H1 (cell line): Measurements from ENCODE around the gene MAJIN. TPM values are rescaled to one million over a fixed set of nuclear protein-coding genes. Genes with fewer than 3 reads are reported as not detected.

Experiments used
- CTCF ChIA-PET: fragments of 300-600 bp; sonication (Branson Sonifier 250); formaldehyde crosslinking; loops from one replicate; lab custom pipeline; 2021; ENCODE audit not compliant: partially characterized antibody; lab: Charles Lee
- POLR2A ChIA-PET: fragments of 300-600 bp; sonication (Branson Sonifier 250); formaldehyde crosslinking; loops from one replicate; lab custom pipeline; 2021; ENCODE audit warnings: inconsistent platforms; ENCODE audit not compliant: partially characterized antibody; lab: Charles Lee
- DNase-seq, 2 experiments: peaks; one replicate each; pipeline versions ENCODE4 v3.0.0 to v3.0.0-alpha.2; 2010 to 2022; ENCODE audit warnings: low spot score in 2 of 2, low read depth in 1 of 2, mixed read lengths in 1 of 2
- FAIRE-seq: peaks from 2 replicates; lab custom pipeline; 2011; peaks lifted over from hg19 to GRCh38; lab: Jason Lieb, UNC
- H2AFZ ChIP-seq: 2 replicates; pipeline ENCODE4 v1.8.1; 2012; ENCODE audit warnings: low read length, inconsistent platforms
- H2AK5ac ChIP-seq: 2 replicates; pipeline ENCODE4 v1.6.1; 2013; ENCODE audit warnings: low read depth, low read length
- H2BK120ac ChIP-seq: replicated peaks from 2 replicates; pipeline ENCODE3; 2013; ENCODE audit warnings: low read depth, low read length, inconsistent platforms
- H2BK12ac ChIP-seq: 2 replicates; pipeline ENCODE4 v1.6.1; 2013; ENCODE audit warnings: low read depth, low read length
- H2BK15ac ChIP-seq: 2 replicates; pipeline ENCODE4 v1.6.1; 2013; ENCODE audit warnings: low read length
- H2BK20ac ChIP-seq: 2 replicates; pipeline ENCODE4 v1.6.1; 2013; ENCODE audit warnings: low read length
- H2BK5ac ChIP-seq: 2 replicates; pipeline ENCODE4 v1.6.1; 2013; ENCODE audit warnings: low read depth, low read length
- H3K14ac ChIP-seq: 2 replicates; pipeline ENCODE4 v1.6.1; 2013; ENCODE audit warnings: inconsistent platforms; ENCODE audit not compliant: insufficient read length
- H3K18ac ChIP-seq: 2 replicates; pipeline ENCODE4 v1.6.1; 2013; ENCODE audit warnings: low read length; ENCODE audit errors: extremely low read depth
- H3K23ac ChIP-seq: 2 replicates; pipeline ENCODE4 v1.6.1; 2013; ENCODE audit warnings: inconsistent platforms; ENCODE audit not compliant: insufficient read length
- H3K23me2 ChIP-seq: 2 replicates; pipeline ENCODE4 v1.6.1; 2013; ENCODE audit warnings: low read depth, low read length
- H3K27ac ChIP-seq: 2 replicates; pipeline ENCODE4 v1.6.1; 2011; ENCODE audit warnings: low read depth, low read length, inconsistent platforms
- H3K27me3 ChIP-seq, 4 experiments: replicated peaks in 1 of 4; 1 replicate in 1 of 4; 2 replicates in 3 of 4; pipeline versions ENCODE4 v1.6.1 to v1.8.1; 2011 to 2013; ENCODE audit warnings: low read length in 3 of 4, mild to moderate bottlenecking in 3 of 4, inconsistent platforms in 2 of 4, mixed read lengths in 2 of 4, moderate library complexity in 1 of 4; ENCODE audit not compliant: control insufficient read depth in 3 of 4, insufficient read depth in 3 of 4; ENCODE audit errors: extremely low read depth in 1 of 4
- H3K36me3 ChIP-seq, 4 experiments: 2 replicates each; pipeline versions ENCODE4 v1.6.1 to v1.8.1; 2011 to 2013; ENCODE audit warnings: mild to moderate bottlenecking in 4 of 4, low read length in 3 of 4, moderate library complexity in 2 of 4, control low read depth in 1 of 4, inconsistent platforms in 1 of 4; ENCODE audit not compliant: insufficient read depth in 4 of 4, control insufficient read depth in 2 of 4
- H3K4ac ChIP-seq: replicated peaks from 2 replicates; pipeline ENCODE3; 2013; ENCODE audit warnings: low read length, low read depth, mixed read lengths, inconsistent platforms; ENCODE audit not compliant: insufficient read length
- H3K4me1 ChIP-seq, 4 experiments: replicated peaks in 1 of 4; 1 replicate in 1 of 4; 2 replicates in 3 of 4; pipeline versions ENCODE4 v1.6.1 to v1.8.1; 2011 to 2013; ENCODE audit warnings: low read length in 3 of 4, inconsistent platforms in 2 of 4, mixed read lengths in 1 of 4; ENCODE audit not compliant: insufficient read depth in 4 of 4, control insufficient read depth in 3 of 4
- H3K4me2 ChIP-seq, 2 experiments: 2 replicates each; pipeline versions ENCODE4 v1.6.1 to v1.8.1; 2011 to 2013; ENCODE audit warnings: low read depth in 2 of 2, low read length in 2 of 2, control low read depth in 1 of 2, inconsistent platforms in 1 of 2, mild to moderate bottlenecking in 1 of 2; ENCODE audit not compliant: insufficient read depth in 1 of 2
- H3K4me3 ChIP-seq, 4 experiments: fragments of 200-600, 300-600 bp in 1 of 4; sonication (generic), shearing (Covaris generic), sonication (Bioruptor Twin) in 1 of 4; 2 replicates each; pipeline versions ENCODE4 v1.5.1 to v1.8.1; 2011 to 2016; ENCODE audit warnings: low read length in 4 of 4, low read depth in 3 of 4, control low read depth in 2 of 4, inconsistent platforms in 2 of 4, mild to moderate bottlenecking in 2 of 4, mixed read lengths in 1 of 4, moderate library complexity in 1 of 4; ENCODE audit not compliant: insufficient read depth in 2 of 4; ENCODE audit errors: extremely low read depth in 1 of 4
- H3K56ac ChIP-seq: replicated peaks from 2 replicates; pipeline ENCODE3; 2013; ENCODE audit warnings: low read depth, mild to moderate bottlenecking, mixed read lengths, low read length, inconsistent platforms; ENCODE audit not compliant: insufficient read length
- H3K79me1 ChIP-seq: 2 replicates; pipeline ENCODE4 v1.6.1; 2013; ENCODE audit warnings: low read depth, low read length, control low read depth
- H3K79me2 ChIP-seq, 2 experiments: 2 replicates each; pipeline versions ENCODE4 v1.6.1 to v1.8.1; 2012 to 2013; ENCODE audit warnings: low read length in 2 of 2, mild to moderate bottlenecking in 2 of 2, inconsistent platforms in 1 of 2; ENCODE audit not compliant: insufficient read depth in 2 of 2, control insufficient read depth in 1 of 2
- H3K9ac ChIP-seq, 4 experiments: replicated peaks in 1 of 4; 1 replicate in 1 of 4; 2 replicates in 3 of 4; pipeline versions ENCODE4 v1.6.1 to v1.8.1; 2011 to 2013; ENCODE audit warnings: low read depth in 3 of 4, low read length in 3 of 4, control low read depth in 2 of 4, mild to moderate bottlenecking in 2 of 4, moderate library complexity in 2 of 4, inconsistent platforms in 1 of 4; ENCODE audit errors: extremely low read depth in 1 of 4
- H3K9me3 ChIP-seq, 2 experiments: 2 replicates each; pipeline versions ENCODE4 v1.6.1 to v1.8.1; 2012 to 2013; ENCODE audit warnings: mild to moderate bottlenecking in 2 of 2, moderate library complexity in 2 of 2, control low read depth in 1 of 2, inconsistent platforms in 1 of 2, low read depth in 1 of 2, low read length in 1 of 2, mixed read lengths in 1 of 2; ENCODE audit not compliant: insufficient read depth in 2 of 2
- H4K20me1 ChIP-seq, 2 experiments: replicated peaks in 1 of 2; 2 replicates each; pipeline versions ENCODE3 to v1.8.1; 2011 to 2013; ENCODE audit warnings: inconsistent platforms in 2 of 2, low read length in 2 of 2, mild to moderate bottlenecking in 1 of 2; ENCODE audit not compliant: insufficient read depth in 2 of 2, control insufficient read depth in 1 of 2
- H4K5ac ChIP-seq: 2 replicates; pipeline ENCODE4 v1.6.1; 2013; ENCODE audit warnings: low read length, low read depth, mixed read lengths, inconsistent platforms; ENCODE audit not compliant: insufficient read length
- H4K8ac ChIP-seq: 2 replicates; pipeline ENCODE4 v1.8.0; 2013; ENCODE audit warnings: mild to moderate bottlenecking, moderate library complexity, low read length, inconsistent platforms; ENCODE audit not compliant: insufficient read depth; ENCODE audit errors: extremely low read depth
- H4K91ac ChIP-seq: replicated peaks from 2 replicates; pipeline ENCODE3; 2013; ENCODE audit warnings: low read length, mixed read lengths, inconsistent platforms; ENCODE audit not compliant: insufficient read length
- CHD1 ChIP-seq: IDR thresholded peaks from 2 replicates; pipeline ENCODE4 v1.6.1; 2012; ENCODE audit warnings: low read depth, low read length, improper control_type of control experiment
- E2F6 ChIP-seq: IDR thresholded peaks from 2 replicates; pipeline ENCODE4 v1.6.1; 2012; ENCODE audit warnings: inconsistent platforms
- MAX ChIP-seq: IDR thresholded peaks from 2 replicates; pipeline ENCODE4 v1.6.1; 2012; ENCODE audit warnings: inconsistent platforms
- RNF2 ChIP-seq: fragments of 200-900, 300-1000 bp; sonication (generic); IDR thresholded peaks from 2 replicates; pipeline ENCODE4 v1.7.1; 2016; ENCODE audit warnings: borderline replicate concordance, low read depth, mild to moderate bottlenecking, antibody characterized with exemption, low read length; ENCODE audit not compliant: poor library complexity, severe bottlenecking; ENCODE audit errors: missing control alignments
- RXRA ChIP-seq: IDR thresholded peaks from 2 replicates; pipeline ENCODE4 v1.6.1; 2011; ENCODE audit warnings: low read depth, mild to moderate bottlenecking, low read length, moderate library complexity; ENCODE audit not compliant: insufficient read depth
- WGBS, 2 experiments: shearing (Covaris generic) in 1 of 2; methylation state at CpG; one replicate each; pipeline versions ENCODE4 v1.1.6 to v1.1.7; 2013 to 2015; ENCODE audit warnings: low lambda C conversion rate in 2 of 2, mixed read lengths in 2 of 2, inconsistent platforms in 1 of 2, low coverage in 1 of 2, missing lambda C conversion rate in 1 of 2; ENCODE audit not compliant: insufficient replicate concordance in 2 of 2, insufficient coverage in 1 of 2, insufficient read length in 1 of 2; ENCODE audit errors: extremely low coverage in 1 of 2, missing lambda C conversion rate in 1 of 2; 5-methylcytosine and 5-hydroxymethylcytosine counted together
- long read RNA-seq, 2 experiments: library from RNA in 1 of 2; library from capped mRNA in 1 of 2; stranded (forward); transcript quantifications; one replicate each; pipeline ENCODE4 v2.0.0, GENCODE V29; 2021; ENCODE audit warnings: inconsistent platforms in 1 of 2
- polyA minus RNA-seq, 3 experiments: library from RNA; depleted of rRNA, polyadenylated mRNA; stranded (reverse); fragments of >200 nt; gene quantifications; 1 replicate in 2 of 3; 2 replicates in 1 of 3; pipeline ENCODE4 v1.2.3, GENCODE V29; 2011
- polyA plus RNA-seq, 7 experiments: library from polyadenylated mRNA; depleted of rRNA in 3 of 7; stranded (reverse) in 5 of 7; unstranded in 2 of 7; fragments of >200 nt in 5 of 7; fragments of 200-250 nt in 2 of 7; gene quantifications; 1 replicate in 5 of 7; 2 replicates in 1 of 7; 4 replicates in 1 of 7; pipeline versions ENCODE4 v1.2.1 to v1.2.3, GENCODE V29; 2011 to 2013; ENCODE audit warnings: missing spikeins in 2 of 7, mixed read lengths in 2 of 7
- total RNA-seq: library from RNA; stranded (reverse); fragmentation: NEBNext Ultra II Directional; extraction: Animal tissue kit (Norgen Biotek cat#: 25700); gene quantifications from 2 replicates; pipeline ENCODE4 v1.2.1, GENCODE V29; 2021

Gene MAJIN
- total RNA-seq (not detected in 2 replicates), polyA plus RNA-seq (2011; rRNA removed) (not detected in 2 replicates), polyA minus RNA-seq (2011; rRNA and poly(A)+ RNA removed) (not detected in 2 replicates)
- polyA plus RNA-seq (2011; cell fraction: cytosol; rRNA removed) = not detected
- not detected for polyA plus RNA-seq (2011; cell fraction: nucleus; rRNA removed)
- not detected in 4 replicates for polyA plus RNA-seq (2012, experiment 1 of 2)
- not detected for polyA plus RNA-seq (2012, experiment 2 of 2)
- polyA plus RNA-seq (2013, experiment 1 of 2) = not detected
- polyA plus RNA-seq (2013, experiment 2 of 2) = not detected
- not detected for polyA minus RNA-seq (2011; cell fraction: cytosol; rRNA and poly(A)+ RNA removed)
- polyA minus RNA-seq (2011; cell fraction: nucleus; rRNA and poly(A)+ RNA removed) = not detected
- long read RNA-seq, experiment 1 = 0 reads
- long read RNA-seq, experiment 2 = 0 reads

GRCh38 chr11:64971421-64972233 is at the start of gene MAJIN:
MAJIN (minus strand) TSS chr11:64972108; CDS start chr11:64959405, 12,703 bp downstream.
- H4K91ac ChIP-seq = no peak within 1 kb of the TSS
- CTCF ChIA-PET = interaction anchor here (1.1 to 1.6 kb wide), 4 partner anchors 17 to 139 kb away, joined by 3 to 6 read pairs (median 4); no protein-coding TSS in a partner anchor
- TF ChIP-seq E2F6 = peak; percentile 99
- TF ChIP-seq RNF2 = peak; percentile 57
- TF ChIP-seq MAX = peak; percentile 97
- TF ChIP-seq RXRA = no peak
- TF ChIP-seq CHD1 = no peak

More at GRCh38 chr11:64971421-64972233, at the start of gene MAJIN:
- no peaks in the 10 kb centered on the region for H4K20me1 ChIP-seq
- H3K36me3 ChIP-seq = no peaks in the 10 kb centered on the region
- H3K4ac ChIP-seq = no peak within 1 kb of the TSS
- H2BK120ac ChIP-seq = no peak within 1 kb of the TSS
- H3K4me2 ChIP-seq = 0 out of 4 replicates have a peak within 1 kb of the TSS, but pooled peaks of 1 of the 2 experiments have one; percentile 31
- H3K4me1 ChIP-seq = no peaks in the 10 kb centered on the region
- no peak within 1 kb of the TSS for H2BK5ac ChIP-seq
- no peak within 1 kb of the TSS for H3K14ac ChIP-seq
- H3K56ac ChIP-seq = no peak within 1 kb of the TSS
- no peak within 1 kb of the TSS for H3K27ac ChIP-seq
- FAIRE-seq (no peak), DNase-seq (peak; percentile 71 to 89)
- no peak within 1 kb of the TSS; a peak in 1 of 8 replicates for H3K4me3 ChIP-seq
- H3K27me3 ChIP-seq = peaks cover 0 to 12% (median 7%) of the 10 kb centered on the region in 4 experiments; a peak in 5 of 7 replicates
- no peak within 1 kb of the TSS for H2BK20ac ChIP-seq
- H3K23ac ChIP-seq = no peak within 1 kb of the TSS
- POLR2A ChIA-PET = interaction anchor here (1.1 to 1.3 kb wide), 4 partner anchors 9 to 55 kb away, joined by 3 read pairs; partner anchors contain the start of gene ATG2A
- H2BK12ac ChIP-seq = no peak within 1 kb of the TSS
- H4K5ac ChIP-seq = no peak within 1 kb of the TSS
- peaks cover 0 to 4% of the 10 kb centered on the region in 2 experiments; a peak in 1 of 4 replicates for H3K9me3 ChIP-seq
- H3K9ac ChIP-seq = peak within 1 kb of the TSS in 1 of 4 experiments; percentile 50; a peak in 1 of 7 replicates
- H4K8ac ChIP-seq = peak within 1 kb of the TSS; percentile 94; the same call in 1 of the 2 replicates
- no peaks in the 10 kb centered on the region for H3K79me2 ChIP-seq
- WGBS, 2 experiments = 73% methylated on average over 49 of the region's 69 CpGs; no CpG with 5 or more reads in 1 of the 2 experiments
- H3K23me2 ChIP-seq = no peaks in the 10 kb centered on the region
- no peak within 1 kb of the TSS for H3K18ac ChIP-seq
- no peak within 1 kb of the TSS for H2AK5ac ChIP-seq
- peak within 1 kb of the TSS; percentile 77; the same call in 1 of the 2 replicates for H2AFZ ChIP-seq
- 0 out of 2 replicates have a peak within 1 kb of the TSS, but pooled peaks have one; percentile 48 for H2BK15ac ChIP-seq
- H3K79me1 ChIP-seq = no peaks in the 10 kb centered on the region
